GM18909 (cell line): ENCODE results near the gene CBFA2T3.

Experiments
- ATAC-seq: cut with Tn5 transposase; IDR thresholded peaks from one replicate; pipeline ENCODE4 v1.9.1; 2021; ENCODE audit warnings: mild to moderate bottlenecking; ENCODE audit not compliant: unreplicated experiment, poor library complexity

The CBFA2T3 gene

DNA sequence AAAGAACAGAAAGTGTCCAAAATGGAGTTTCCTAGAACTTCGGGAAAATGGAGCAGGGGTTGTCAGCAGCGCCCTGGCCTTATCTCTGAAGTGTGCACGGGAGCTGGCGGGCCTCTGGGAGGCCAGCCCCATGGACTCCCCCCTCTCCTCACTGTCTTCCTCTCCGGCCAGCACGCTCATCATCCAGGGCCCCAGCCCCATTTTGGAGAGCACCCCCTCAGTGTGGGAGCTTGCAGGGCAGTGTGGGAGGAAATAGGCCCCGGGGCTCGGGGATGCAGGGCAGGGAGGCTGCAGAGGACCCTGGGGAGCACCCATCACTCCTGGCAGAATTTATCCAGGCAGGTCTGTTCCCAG, 105.7 kb downstream of the CBFA2T3 start:
- ATAC-seq = no peak

DNA sequence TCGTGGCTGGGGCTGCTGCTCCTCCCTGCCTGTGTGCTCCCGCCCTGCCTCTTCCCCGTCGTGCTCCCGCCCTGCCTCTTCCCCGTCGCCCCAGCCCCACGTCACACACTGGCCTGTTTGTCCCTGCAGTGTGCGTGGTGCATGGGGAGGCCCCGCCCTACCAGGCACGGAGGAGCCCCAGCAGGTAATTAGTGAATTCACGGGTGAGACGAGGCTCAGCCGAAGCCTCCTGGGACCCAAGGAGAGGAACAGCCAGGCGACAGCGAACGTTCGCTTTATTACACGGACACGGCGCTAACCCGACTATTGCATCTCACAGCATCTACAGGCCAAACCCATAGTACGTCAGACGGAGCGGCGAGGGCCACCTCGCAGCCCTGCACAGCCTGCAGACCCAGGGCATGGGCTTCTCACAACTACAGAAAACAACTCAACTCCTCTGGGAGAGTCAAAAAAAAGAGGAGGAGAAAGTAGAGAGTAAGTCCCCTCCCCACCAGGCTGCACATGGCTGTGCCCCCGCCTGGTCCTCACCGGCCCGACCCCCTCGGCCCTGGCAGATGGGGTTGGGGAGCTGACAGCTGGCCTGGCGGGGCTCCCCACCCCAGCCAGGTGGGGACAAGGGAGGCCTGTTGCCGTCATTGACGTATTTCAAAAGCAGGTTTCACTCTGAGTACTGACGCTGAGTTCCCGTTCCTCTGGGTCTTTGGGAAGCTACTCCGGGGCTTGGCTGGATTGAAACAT, 106.2 kb downstream of the CBFA2T3 start:
- no peak for ATAC-seq

DNA sequence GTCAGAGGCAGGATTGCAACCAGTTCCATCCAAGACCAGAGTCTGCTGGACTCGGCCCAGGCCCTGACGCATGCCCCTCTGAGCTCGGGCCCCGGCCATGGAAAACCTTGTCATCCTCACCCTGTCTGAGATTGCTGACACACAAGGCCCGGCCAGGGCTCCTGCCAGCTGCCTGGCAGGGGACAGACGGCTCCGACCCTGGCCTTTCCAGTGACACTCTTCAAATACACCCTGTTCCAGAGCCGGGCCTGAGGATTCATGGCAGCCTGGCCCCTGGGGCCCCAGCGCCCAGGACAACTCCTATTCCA, 107.4 kb downstream of the CBFA2T3 start:
- no peak for ATAC-seq

DNA sequence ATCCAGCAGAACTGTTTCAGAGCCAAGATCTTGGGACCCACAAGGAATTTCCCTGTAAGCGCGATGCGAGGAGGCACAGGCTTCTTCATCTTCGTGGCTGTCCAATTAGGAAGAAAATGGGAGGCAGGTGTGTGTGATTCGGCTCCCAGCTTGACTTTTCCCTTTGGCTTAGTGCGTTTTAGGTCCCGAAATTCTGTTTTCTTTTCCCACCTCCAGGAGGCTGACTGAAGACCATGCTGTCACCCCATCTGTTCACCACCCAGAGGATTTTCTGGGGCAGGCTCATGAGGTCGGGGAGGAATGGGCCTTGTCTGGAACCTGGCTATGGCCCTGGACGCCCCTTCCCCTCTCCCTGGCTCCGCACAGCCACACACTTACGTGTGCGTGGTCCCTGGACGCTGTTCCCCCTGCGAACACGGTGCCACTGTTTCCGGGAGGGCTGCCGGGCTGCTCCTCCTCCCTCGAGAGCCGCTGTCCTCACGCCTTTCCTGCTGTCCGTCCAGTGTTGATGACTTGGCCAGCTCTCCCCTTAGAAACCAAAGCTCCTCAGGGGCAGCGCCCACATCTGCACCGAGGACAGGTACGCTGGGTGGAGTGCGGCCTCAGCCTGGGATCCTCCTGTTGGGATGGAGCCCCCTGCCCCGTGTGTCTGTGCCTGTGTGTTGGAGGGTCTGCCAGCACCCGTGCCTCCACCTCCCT, 107.9 kb downstream of the CBFA2T3 start:
- no peak for ATAC-seq

DNA sequence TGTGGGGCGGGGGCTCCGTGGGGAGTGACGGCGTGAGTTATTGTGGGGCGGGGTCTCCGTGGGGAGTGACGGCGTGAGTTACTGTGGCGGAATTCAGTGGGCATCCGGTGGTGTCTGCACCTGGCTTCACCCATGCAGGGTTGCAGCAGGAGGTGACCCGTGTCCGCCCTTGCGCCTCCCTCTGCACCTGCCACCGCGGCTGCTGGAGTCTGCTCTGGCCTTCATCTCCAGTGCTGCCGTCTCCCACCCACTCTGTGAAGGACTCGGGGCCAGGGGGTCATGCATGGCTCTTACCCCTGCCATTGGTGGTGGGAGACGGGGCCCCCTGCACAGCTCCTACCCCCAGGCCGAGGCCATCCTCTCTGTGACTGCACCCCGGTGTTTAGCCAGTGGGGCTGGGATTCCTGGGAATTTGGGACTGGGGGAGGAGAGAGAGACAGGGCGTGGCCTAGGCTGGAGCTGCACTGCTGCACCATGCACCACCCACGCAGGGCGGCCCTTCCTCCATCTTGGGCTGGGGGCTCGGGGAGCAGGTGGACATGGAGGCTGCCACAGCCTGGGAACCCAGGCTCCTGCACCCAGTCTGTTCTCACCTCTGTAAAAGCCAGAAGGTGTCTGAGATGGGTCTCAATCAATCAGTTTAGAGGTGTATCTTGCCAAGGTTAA, 109.3 kb downstream of the CBFA2T3 start:
- ATAC-seq = no peak

DNA sequence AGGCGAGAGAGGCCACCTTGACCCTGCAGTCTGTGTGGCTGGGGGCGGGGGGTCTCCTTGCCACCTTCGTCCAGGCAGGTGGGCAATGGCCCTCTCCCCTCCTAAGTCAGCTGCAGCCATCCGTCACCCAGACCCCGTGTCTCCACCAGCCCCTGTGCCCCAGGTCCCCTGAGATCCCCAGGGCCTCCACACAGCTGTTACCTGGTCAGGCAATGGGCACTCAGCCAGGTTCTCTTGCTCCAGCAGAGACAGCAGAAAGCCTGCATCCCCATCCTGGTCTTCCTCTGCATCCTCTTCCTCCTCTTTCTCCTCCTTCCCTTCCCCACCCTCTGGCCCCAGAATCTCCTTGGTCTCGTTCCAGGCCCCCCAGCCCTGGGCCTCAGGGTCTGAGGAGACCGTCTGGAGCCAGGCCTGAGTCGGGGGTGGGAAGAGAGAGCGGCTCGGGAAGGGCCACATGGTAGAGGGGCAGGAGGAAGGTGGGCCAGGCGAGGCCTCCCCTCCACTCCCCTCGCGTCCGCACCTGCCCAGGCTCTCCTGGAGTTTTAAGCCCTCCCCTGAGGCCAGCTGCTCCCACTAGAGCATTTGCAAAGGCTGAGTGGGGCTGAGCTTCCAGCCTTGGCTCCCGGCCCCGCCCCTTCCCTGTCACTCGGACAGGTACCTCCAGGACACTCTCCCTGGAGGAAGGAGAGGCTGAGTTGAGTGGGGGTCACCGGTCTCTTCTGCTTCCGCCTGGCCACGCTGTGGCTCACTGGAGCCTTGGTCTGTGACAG, 110.7 kb downstream of the CBFA2T3 start, which contains the start of gene PABPN1L:
TSS of gene PABPN1L (minus strand) at position 510 of the 770 bp plus-strand sequence. CDS start at position 456, 54 bp downstream.
- no peak for ATAC-seq

DNA sequence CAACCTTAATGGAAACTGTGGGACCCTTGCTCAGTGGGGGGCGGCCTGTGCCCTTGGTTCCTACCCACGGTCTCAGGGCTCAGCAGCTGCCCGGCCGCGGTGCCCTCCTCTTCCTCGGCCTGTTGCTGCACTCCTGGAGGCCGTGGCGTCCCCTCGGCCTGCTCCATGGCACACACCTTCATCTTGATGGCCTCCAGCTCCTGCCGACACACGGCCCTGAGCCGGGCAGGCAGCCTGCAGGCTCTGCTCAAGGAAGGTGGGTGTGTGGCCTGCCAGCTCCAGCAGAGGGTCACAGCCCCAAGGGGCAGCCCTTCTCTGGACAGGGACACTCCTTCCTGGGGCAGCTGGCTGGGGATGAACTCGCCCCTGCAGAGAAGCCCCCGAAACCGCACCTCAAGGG, 111.3 kb downstream of the CBFA2T3 start:
- no peak for ATAC-seq

DNA sequence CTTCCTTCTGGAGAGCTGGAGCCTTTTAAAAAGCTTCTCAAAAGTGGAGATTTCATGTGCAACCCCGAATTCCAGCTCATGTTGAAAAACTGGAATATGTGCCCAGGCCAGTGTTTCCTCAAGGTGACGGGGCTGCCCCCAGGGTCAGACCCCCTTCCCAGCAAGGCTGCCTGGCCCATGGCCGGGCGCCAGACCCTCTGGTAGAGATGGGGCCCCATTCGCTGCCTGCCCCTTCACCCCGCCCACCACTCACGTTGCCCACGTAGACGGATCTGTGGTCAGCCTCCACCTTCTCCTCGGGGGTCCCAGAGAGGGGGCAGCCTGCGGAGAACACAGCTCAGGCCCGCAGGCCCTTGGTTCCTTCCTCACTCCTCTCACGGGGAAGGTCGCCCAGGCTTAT, 111.7 kb downstream of the CBFA2T3 start:
- ATAC-seq = no peak

DNA sequence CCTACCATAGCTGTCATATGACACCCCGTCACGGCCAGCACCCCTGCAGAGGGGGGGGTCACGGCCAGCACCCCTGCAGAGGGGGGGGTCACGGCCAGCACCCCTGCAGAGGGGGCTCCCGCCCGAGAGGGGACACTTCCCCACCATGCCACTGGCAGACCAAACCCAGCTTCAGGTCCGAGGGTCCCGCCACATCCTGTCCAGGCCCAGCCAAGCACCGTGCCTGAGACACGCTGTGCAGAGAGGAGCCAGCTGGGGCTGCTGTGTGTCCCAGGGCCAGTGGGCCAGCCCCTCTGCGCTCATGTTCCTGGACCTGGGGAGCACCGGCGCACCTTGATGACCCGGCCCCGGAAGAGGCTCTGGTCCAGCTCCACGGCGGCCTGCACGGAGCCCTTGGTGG, 112.5 kb downstream of the CBFA2T3 start:
- ATAC-seq = no peak

DNA sequence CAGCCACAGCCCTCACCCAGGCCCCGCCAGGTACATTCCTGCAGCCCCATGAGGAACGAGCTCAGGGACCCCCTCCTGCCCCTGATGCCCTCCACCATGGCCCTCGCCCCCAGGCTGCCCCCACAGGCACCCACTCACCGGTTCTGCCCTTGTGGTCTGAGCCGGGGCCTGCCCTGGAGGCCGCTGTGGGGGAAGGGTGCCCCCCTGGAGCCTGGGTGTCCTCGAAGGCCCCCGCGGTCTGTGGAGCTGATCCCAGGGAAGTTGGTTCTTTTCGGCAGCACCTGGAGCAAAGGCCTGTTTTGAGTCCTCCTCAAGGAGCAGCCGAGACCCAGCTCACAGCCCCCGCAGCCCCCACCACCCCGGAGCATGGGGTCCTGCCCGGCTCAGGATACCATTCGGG, 112.9 kb downstream of the CBFA2T3 start:
- no peak for ATAC-seq

DNA sequence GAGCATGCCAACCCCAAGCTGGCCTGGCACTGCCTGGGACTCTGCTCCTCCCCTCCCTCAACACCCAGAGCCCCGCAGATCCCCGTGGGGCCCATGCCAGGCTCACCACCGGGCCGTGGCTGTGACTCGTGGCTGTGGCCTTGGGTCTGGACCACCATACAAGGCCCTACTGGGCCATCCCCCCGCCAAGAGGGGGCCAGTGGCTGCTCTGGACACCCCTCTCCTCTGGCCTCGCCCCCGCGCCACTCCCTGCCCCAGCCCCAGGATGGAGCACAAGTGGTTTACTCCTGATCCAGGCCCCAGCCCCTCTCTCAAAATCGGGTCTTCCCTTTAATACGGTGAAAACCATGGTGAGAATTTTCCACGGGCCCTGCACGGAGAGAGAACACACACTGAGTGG, 113.6 kb downstream of the CBFA2T3 start:
- ATAC-seq = no peak

DNA sequence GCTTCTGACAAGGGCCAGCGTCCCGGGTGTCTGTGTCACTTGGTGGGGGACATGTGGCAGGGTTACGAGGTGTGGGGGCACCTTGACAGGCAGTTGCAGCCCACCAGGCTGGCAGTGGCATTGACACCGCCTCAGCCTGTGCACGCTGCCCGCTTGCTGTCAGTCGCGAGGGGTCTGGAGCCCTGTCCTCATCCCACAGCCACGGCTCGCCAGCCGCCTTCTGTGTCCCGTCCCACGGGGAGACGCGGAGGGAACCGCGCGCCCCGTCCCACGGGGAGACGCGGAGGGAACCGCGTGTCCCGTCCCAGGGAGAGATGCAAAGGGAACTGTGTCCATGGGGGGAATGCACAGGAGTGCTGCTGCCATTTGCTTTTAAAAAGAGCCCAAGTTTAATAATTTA, 114.0 kb downstream of the CBFA2T3 start:
- no peak for ATAC-seq

DNA sequence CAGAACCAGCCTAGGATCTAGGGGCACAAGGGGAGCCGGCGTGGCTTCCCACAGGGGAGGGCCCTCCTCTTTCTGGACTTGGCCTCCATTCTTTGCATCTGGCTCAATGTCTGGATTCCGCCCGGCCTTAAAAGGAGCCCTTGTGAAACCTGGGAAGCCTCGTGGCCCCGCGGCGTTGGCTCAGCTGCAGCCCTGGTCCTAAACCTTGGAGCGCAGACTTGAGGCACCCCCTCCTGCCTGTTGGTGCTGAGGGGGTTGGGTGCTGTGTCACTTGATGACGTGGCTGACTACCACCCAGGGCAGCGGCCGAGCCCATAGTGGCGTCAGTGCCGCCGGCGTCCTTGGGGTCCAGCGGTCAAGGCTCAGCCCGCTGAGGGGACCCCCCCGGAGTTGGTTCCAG, 115.6 kb downstream of the CBFA2T3 start:
- no peak for ATAC-seq

DNA sequence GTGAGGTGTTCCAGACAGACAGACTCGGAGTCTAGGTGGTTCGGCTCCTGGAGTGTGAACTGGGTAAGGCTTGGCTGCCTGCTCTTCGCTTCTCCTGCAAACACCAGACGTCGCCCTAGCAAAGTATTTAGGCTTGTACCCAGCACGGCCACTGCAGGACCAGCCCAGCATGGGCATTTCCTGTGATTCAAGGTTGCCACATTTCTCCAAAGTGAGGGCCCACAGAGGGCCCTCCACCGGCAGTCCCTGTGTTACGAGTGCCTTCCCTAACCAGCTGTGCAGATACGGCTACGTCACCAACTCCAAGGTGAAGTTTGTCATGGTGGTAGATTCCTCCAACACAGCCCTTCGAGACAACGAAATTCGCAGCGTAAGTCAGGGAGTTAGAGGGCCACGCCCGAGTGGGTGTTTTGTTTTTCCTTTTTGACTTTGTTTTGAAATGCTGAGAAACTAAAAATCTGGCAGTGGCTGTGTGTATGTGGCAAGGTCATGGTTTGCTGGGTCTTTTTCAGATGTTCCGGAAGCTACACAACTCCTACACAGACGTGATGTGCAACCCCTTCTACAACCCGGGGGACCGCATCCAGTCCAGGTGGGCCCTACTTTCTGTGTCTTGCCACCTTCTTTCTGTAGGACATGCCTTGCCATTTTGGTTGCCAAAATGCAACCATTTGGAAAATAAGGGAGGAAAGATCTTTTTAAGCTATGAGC, 117.5 kb downstream of the CBFA2T3 start:
- ATAC-seq = no peak

DNA sequence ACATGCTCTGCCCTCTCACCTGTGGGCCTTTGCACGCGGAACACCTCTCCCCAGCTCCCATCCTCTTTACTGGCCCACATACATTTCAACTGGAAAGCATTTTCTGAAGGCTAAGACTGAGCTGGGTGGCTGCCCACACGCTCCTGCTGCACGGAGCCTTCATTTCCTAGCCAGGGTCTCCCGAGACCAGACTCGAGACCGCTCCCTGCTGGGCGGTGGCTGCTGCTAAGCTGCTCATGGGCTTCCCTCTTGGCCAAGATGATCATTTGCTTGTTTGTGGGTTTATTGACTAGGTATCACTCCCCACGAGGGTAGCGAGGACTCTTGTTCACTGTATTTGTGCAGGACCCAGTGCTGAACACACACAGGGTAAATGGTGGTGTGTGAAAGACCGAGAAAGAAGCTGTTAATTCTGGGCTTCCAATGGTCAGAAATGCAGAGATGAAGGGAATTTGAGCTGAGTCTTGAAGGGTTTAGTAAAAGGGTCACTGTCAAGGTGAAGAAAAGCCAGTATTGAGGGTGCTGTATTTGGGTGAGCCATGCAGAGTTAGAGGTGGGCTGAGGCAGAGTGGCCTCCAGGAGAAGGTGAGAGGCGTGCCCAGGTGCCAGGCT, 119.2 kb downstream of the CBFA2T3 start:
- ATAC-seq = peak; percentile 26

DNA sequence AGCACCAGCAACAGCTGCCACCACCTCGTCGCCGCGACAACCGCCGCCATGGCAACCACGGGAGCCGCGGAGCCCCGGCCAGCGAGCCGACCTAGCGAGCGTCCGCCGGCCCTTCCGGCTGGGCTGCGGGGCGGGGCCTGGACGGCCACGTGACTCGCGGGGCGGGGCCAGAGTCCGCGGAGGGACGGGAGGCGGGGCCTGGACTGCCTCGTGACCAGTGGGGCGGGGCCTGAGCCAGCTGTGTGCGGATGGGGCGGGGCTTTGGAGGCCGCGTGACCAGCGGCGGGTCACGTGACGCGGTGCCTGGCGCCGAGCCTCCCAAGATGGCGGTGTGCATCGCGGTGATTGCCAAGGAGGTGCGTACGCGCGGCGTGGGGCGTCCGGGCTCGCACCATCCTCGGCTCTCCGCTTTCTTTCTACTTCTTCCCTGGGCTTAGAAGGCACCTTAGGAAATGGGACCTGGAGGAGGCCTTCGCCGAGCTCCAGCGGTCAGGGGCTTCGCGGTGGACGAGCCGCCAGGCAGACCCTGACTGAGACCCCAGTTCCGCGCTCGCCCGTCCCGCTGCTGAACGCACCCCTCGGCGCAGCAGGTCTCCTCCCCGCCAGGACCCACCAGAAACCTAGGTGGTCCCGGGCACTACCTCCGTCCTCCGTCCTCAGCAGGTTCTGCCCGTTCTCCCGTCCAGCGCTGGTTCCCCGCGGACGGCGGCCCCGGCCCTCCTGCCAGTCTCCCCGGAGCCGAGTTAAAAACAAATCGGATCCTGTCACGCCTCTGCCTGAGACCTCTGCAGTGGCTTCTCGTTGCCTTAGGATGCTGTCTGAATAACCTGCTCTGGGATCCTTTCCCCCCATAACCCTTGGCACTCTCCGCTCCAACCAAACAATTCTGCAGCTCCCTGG, 119.9 kb downstream of the CBFA2T3 start, which contains the start of the genes GALNS and TRAPPC2L:
TSS of gene GALNS (minus strand) at position 120 of the 900 bp plus-strand sequence. CDS start at position 50, 70 bp downstream.
TSS of gene TRAPPC2L (plus strand) at position 300 of the 900 bp plus-strand sequence. CDS start at position 324, 24 bp downstream.
- peak; percentile 77 for ATAC-seq

DNA sequence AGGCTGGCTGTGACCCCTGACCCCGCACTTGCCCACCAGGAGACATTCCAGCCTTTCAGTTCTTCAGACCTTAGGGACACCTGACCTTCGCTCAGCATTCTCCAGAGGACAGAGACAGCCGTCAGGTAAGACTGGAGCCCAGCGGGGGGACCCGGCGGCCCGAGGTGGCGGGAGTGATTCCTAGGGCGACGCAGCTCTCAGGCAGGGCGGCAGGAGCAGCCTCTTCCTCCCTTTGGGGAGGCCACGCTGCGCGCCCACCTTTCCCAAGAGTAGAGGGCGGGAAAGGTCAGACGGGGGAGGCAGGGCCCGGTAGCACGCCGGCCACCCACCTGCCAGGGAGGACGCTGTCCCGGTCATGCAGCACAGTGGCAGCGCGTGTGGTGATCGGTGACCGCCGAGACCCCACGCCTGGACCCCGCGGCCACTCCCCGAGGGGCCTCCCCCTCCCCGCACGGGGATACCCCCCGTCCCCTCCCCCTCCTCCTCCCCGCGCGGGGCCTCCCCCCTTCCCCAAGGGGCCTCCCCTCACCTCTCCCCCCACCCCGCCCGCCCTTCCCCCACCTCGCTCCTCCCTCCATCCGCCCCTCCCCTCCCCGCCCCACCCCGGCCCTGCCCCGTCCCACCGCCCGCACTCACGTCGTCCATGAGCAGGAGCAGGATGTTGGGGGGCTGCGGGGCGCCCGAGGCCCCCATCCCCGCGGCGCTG, 120.7 kb downstream of the CBFA2T3 start:
- ATAC-seq = no peak

DNA sequence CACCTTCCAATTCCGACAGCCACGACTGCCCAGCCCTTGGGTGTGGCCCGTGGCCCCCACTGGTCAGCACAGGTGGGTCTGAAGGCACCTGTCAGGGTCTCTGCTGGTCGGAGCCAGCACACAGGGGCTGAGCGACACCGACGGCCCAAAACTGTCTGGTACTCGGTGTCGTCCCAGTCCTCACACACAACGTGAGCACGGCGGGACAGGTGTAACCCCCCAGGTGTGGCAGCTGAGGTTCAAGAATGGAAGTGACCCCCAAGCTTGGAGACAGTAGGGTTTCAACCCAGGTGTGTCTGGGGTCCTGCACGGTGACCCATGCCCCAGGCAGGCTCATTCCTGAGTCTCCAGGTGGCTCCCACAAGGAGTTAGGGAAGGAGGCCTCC, 121.3 kb downstream of the CBFA2T3 start:
- ATAC-seq = no peak
